Measurements from ENCODE around the gene IFIT5. TPM values are rescaled to one million over a fixed set of nuclear protein-coding genes. Genes with fewer than 3 reads are reported as not detected.

IFIT5 gene
- total RNA-seq, 2 donors from 2014 or later, result 11.5 TPM

- Histone ChIP-seq H3K9me3 (no peaks in the 10 kb centered on the region), H3K36me3 (no peaks in the 10 kb centered on the region), H3K27me3 (replicated peaks; ENCODE audit: insufficient read depth) (no peaks in the 10 kb centered on the region), H3K4me3 (no peak overlapping the region), H3K27ac (peak overlapping the region; percentile 94 to 95), H3K4me1 (replicated peaks) (peaks cover 4% of the 10 kb centered on the region)
- no peak for DNase-seq (ENCODE audit: low spot score)
- WGBS, result 92% methylated on average over 7 of the region's 7 CpGs
- intact Hi-C loops (cut with DNase I), result no loop called here
- TF ChIP-seq POLR2AphosphoS5 (IDR thresholded peaks at IDR 0.05) (no peak), POLR2A (IDR thresholded peaks at IDR 0.05) (no peak), CTCF (IDR thresholded peaks at IDR 0.05) (no peak)
These were observed 913 bp upstream of the IFIT5 start for GRCh38 chr10:89413398-89413912.

- Histone ChIP-seq H3K27me3 (replicated peaks; ENCODE audit: insufficient read depth) (no peaks in the 10 kb centered on the region), H3K36me3 (no peaks in the 10 kb centered on the region), H3K4me1 (replicated peaks) (peaks cover 4% of the 10 kb centered on the region), H3K27ac (peak overlapping the region; percentile 94 to 95), H3K4me3 (peak overlapping the region; percentile 66 to 85), H3K9me3 (no peaks in the 10 kb centered on the region)
- intact Hi-C loops (cut with DNase I), result no loop called here
- TF ChIP-seq CTCF (IDR thresholded peaks at IDR 0.05) (no peak), POLR2AphosphoS5 (IDR thresholded peaks at IDR 0.05) (no peak), POLR2A (IDR thresholded peaks at IDR 0.05) (no peak)
- DNase-seq (ENCODE audit: low spot score), result peak; percentile 34
- 1% methylated on average over 53 of the region's 66 CpGs for WGBS
These were observed 782 bp downstream of the IFIT5 start for GRCh38 chr10:89414879-89415821.

- Histone ChIP-seq H3K27ac (no peak overlapping the region), H3K27me3 (replicated peaks; ENCODE audit: insufficient read depth) (no peaks in the 10 kb centered on the region), H3K36me3 (no peaks in the 10 kb centered on the region), H3K4me1 (replicated peaks) (peaks cover 4% of the 10 kb centered on the region), H3K9me3 (no peaks in the 10 kb centered on the region), H3K4me3 (no peak overlapping the region)
- no peak for DNase-seq (ENCODE audit: low spot score)
- 77% methylated on average over 1 of the region's 1 CpG for WGBS
- intact Hi-C loops (cut with DNase I), result no loop called here
- TF ChIP-seq POLR2A (IDR thresholded peaks at IDR 0.05) (no peak), POLR2AphosphoS5 (IDR thresholded peaks at IDR 0.05) (no peak), CTCF (IDR thresholded peaks at IDR 0.05) (no peak)
These were observed 2.1 kb downstream of the IFIT5 start for GRCh38 chr10:89416465-89416864.

GRCh38 chr10:89419548-89419947 is 5.2 kb downstream of the IFIT5 start:
- no peak overlapping the region for H3K27ac ChIP-seq
- DNase-seq (ENCODE audit: low spot score), result no peak
- H3K36me3 ChIP-seq, result no peaks in the 10 kb centered on the region
- H3K4me3 ChIP-seq, result no peak overlapping the region
- 52% methylated on average over 3 of the region's 3 CpGs for WGBS
- H3K9me3 ChIP-seq, result no peaks in the 10 kb centered on the region
- H3K4me1 ChIP-seq (replicated peaks), result no peaks in the 10 kb centered on the region
- H3K27me3 ChIP-seq (replicated peaks; ENCODE audit: insufficient read depth), result no peaks in the 10 kb centered on the region
- intact Hi-C loops (cut with DNase I), result no loop called here
- TF ChIP-seq POLR2A (IDR thresholded peaks at IDR 0.05) (no peak), CTCF (IDR thresholded peaks at IDR 0.05) (peak in 1 of 4 experiments; percentile 30)
